HG02642 (cell line): Measurements from ENCODE around the gene THOC6.

Source experiments
- ATAC-seq: cut with Tn5 transposase; IDR thresholded peaks from one replicate; pipeline ENCODE4 v1.9.1; 2021; ENCODE audit warnings: mild to moderate bottlenecking; ENCODE audit not compliant: unreplicated experiment, poor library complexity

The THOC6 gene

GRCh38 chr16:2990891-2991290 is 32.9 kb upstream of the THOC6 start:
- no peak for ATAC-seq

GRCh38 chr16:2991566-2992261 is 32.1 kb upstream of the THOC6 start:
- no peak for ATAC-seq

GRCh38 chr16:2992383-2993081 is 31.3 kb upstream of the THOC6 start:
- ATAC-seq = no peak

GRCh38 chr16:2996298-2996697 is 27.5 kb upstream of the THOC6 start:
- ATAC-seq = no peak

GRCh38 chr16:2999929-3000328 is 23.9 kb upstream of the THOC6 start:
- ATAC-seq = no peak

- no peak for ATAC-seq
Measured at GRCh38 chr16:3000540-3000939, 23.3 kb upstream of the THOC6 start.

GRCh38 chr16:3001316-3001715 is 22.5 kb upstream of the THOC6 start:
- no peak for ATAC-seq

- ATAC-seq = peak; percentile 96
Measured at GRCh38 chr16:3003582-3004270, 20.1 kb upstream of the THOC6 start.

GRCh38 chr16:3004319-3004718 is 19.5 kb upstream of the THOC6 start:
- peak; percentile 16 for ATAC-seq

GRCh38 chr16:3004781-3005284 is 19.0 kb upstream of the THOC6 start:
- ATAC-seq = no peak

- ATAC-seq = no peak
Measured at GRCh38 chr16:3007059-3007956, 16.5 kb upstream of the THOC6 start.

GRCh38 chr16:3007957-3008689 is 15.7 kb upstream of the THOC6 start:
- ATAC-seq = no peak

GRCh38 chr16:3008690-3009037 is 15.2 kb upstream of the THOC6 start:
- ATAC-seq = no peak

- no peak for ATAC-seq
Measured at GRCh38 chr16:3009568-3010390, 14.1 kb upstream of the THOC6 start.

GRCh38 chr16:3010510-3010909 is 13.3 kb upstream of the THOC6 start:
- no peak for ATAC-seq

- no peak for ATAC-seq
Measured at GRCh38 chr16:3012246-3012645, 11.6 kb upstream of the THOC6 start.

GRCh38 chr16:3012828-3013420 is 10.9 kb upstream of the THOC6 start, which contains the start of gene CLDN9:
TSS of gene CLDN9 (plus strand) at chr16:3012923. CDS start at chr16:3013363, 440 bp downstream.
- no peak for ATAC-seq

- ATAC-seq = no peak
Measured at GRCh38 chr16:3013491-3013951, 10.3 kb upstream of the THOC6 start.
